Mesenteric fat pad (tissue), 1 donor: ENCODE measurements around the gene CNTN5. TPM values are rescaled to one million over a fixed set of nuclear protein-coding genes. Genes with fewer than 3 reads are reported as not detected.

Experiments
- DNase-seq: peaks from one replicate; pipeline ENCODE4 v3.0.0-alpha.2; 2020; ENCODE audit warnings: low spot score
- total RNA-seq: library from RNA; stranded (reverse); fragmentation: NEBNext Ultra II Directional; extraction: Animal tissue kit (Norgen Biotek cat#: 25700); gene quantifications from one replicate; pipeline ENCODE4 v1.2.1, GENCODE V29; 2021
- donor health status: DM: yes; HTN: yes; CAD: no.

CNTN5 gene
- total RNA-seq, 1 donor from 2014 or later, result not detected

- DNase-seq, result no peak
These were observed 1040.3 kb downstream of the CNTN5 start for GRCh38 chr11:100061006-100061405.

GRCh38 chr11:100066399-100066798 lies 1045.7 kb downstream of the CNTN5 start:
- no peak for DNase-seq

- no peak for DNase-seq
These were observed 1047.4 kb downstream of the CNTN5 start for GRCh38 chr11:100068116-100068515.

- no peak for DNase-seq
These were observed 1051.4 kb downstream of the CNTN5 start for GRCh38 chr11:100072131-100072530.

- DNase-seq, result no peak
These were observed 1059.6 kb downstream of the CNTN5 start for GRCh38 chr11:100080381-100080780.

GRCh38 chr11:100080821-100081220 lies 1060.1 kb downstream of the CNTN5 start:
- no peak for DNase-seq

GRCh38 chr11:100093698-100094097 lies 1072.9 kb downstream of the CNTN5 start:
- no peak for DNase-seq

GRCh38 chr11:100094121-100094865 lies 1073.5 kb downstream of the CNTN5 start:
- DNase-seq, result no peak

GRCh38 chr11:100095809-100096208 lies 1075.1 kb downstream of the CNTN5 start:
- DNase-seq, result no peak

GRCh38 chr11:100098560-100098959 lies 1077.8 kb downstream of the CNTN5 start:
- no peak for DNase-seq

GRCh38 chr11:100105255-100105981 lies 1084.7 kb downstream of the CNTN5 start:
- no peak for DNase-seq

GRCh38 chr11:100105982-100106358 lies 1085.2 kb downstream of the CNTN5 start:
- no peak for DNase-seq

GRCh38 chr11:100119176-100119575 lies 1098.4 kb downstream of the CNTN5 start:
- DNase-seq, result no peak

GRCh38 chr11:100133114-100133513 lies 1112.4 kb downstream of the CNTN5 start:
- DNase-seq, result no peak

GRCh38 chr11:100141201-100141600 lies 1120.5 kb downstream of the CNTN5 start:
- DNase-seq, result no peak

- no peak for DNase-seq
These were observed 1131.2 kb downstream of the CNTN5 start for GRCh38 chr11:100151944-100152343.

GRCh38 chr11:100152766-100153165 lies 1132.0 kb downstream of the CNTN5 start:
- DNase-seq, result no peak

GRCh38 chr11:100163471-100163870 lies 1142.7 kb downstream of the CNTN5 start:
- no peak for DNase-seq

- DNase-seq, result no peak
These were observed 1154.1 kb downstream of the CNTN5 start for GRCh38 chr11:100174881-100175280.

GRCh38 chr11:100176456-100176855 lies 1155.7 kb downstream of the CNTN5 start:
- DNase-seq, result no peak

GRCh38 chr11:100177651-100178050 lies 1156.9 kb downstream of the CNTN5 start:
- no peak for DNase-seq

GRCh38 chr11:100182350-100182749 lies 1161.6 kb downstream of the CNTN5 start:
- DNase-seq, result no peak

GRCh38 chr11:100182927-100183326 lies 1162.2 kb downstream of the CNTN5 start:
- no peak for DNase-seq
